PC-9 (cell line): ENCODE data around the gene CXCL17.

Experiments used
- EZH2 ChIP-seq: fragments of 200-600 bp; sonication (generic); IDR thresholded peaks from 2 replicates; pipeline ENCODE4 v1.8.0; 2017; ENCODE audit warnings: antibody characterized with exemption, low read depth
- TF ChIP-seq, protein P1 (sequence below): fragments of 200-600 bp; sonication (generic); conservative IDR thresholded peaks from 2 replicates; pipeline ENCODE4 v1.6.1; 2017; ENCODE audit warnings: mixed run types, antibody characterized with exemption, mild to moderate bottlenecking, moderate library complexity

- TF ChIP-seq, protein P1, sequence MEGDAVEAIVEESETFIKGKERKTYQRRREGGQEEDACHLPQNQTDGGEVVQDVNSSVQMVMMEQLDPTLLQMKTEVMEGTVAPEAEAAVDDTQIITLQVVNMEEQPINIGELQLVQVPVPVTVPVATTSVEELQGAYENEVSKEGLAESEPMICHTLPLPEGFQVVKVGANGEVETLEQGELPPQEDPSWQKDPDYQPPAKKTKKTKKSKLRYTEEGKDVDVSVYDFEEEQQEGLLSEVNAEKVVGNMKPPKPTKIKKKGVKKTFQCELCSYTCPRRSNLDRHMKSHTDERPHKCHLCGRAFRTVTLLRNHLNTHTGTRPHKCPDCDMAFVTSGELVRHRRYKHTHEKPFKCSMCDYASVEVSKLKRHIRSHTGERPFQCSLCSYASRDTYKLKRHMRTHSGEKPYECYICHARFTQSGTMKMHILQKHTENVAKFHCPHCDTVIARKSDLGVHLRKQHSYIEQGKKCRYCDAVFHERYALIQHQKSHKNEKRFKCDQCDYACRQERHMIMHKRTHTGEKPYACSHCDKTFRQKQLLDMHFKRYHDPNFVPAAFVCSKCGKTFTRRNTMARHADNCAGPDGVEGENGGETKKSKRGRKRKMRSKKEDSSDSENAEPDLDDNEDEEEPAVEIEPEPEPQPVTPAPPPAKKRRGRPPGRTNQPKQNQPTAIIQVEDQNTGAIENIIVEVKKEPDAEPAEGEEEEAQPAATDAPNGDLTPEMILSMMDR: no peak
- no peak for TF ChIP-seq EZH2
Observed at GRCh38 chr19:42461700-42462324, 19.1 kb upstream of the CXCL17 start.
